IMR-90 (cell line): ENCODE data around the gene IP6K1. TPM values are rescaled to one million over a fixed set of nuclear protein-coding genes. Genes with fewer than 3 reads are reported as not detected.

Experiments
- ATAC-seq: fragments of 200-7000 bp; cut with Tn5 transposase; 2 replicates; pipeline ENCODE4 v1.9.1; 2020; ENCODE audit warnings: low read depth, mild to moderate bottlenecking, moderate library complexity
- BruUV-seq: library from RNA; stranded (reverse); fragments of 400-500 nt; replicated peaks from 2 replicates; lab custom pipeline; 2021; lab: Mats Ljungman, UMichigan
- CTCF ChIA-PET: fragments of 300-600 bp; formaldehyde crosslinking; extraction: SDS; loops from one replicate; lab custom pipeline; 2021; ENCODE audit warnings: antibody characterized with exemption; lab: Yijun Ruan, JAX
- POLR2A ChIA-PET: fragments of 300-600 bp; sonication (Branson Sonifier 250); formaldehyde crosslinking; loops from one replicate; lab custom pipeline; 2022; ENCODE audit warnings: antibody characterized with exemption; ENCODE audit not compliant: unreplicated experiment; lab: Charles Lee
- DNase-seq: peaks from one replicate; pipeline ENCODE4 v3.0.0; 2013
- H2AFZ ChIP-seq: replicated peaks from 2 replicates; pipeline ENCODE3; 2013; ENCODE audit warnings: low read length, mild to moderate bottlenecking; ENCODE audit not compliant: poor library complexity
- H2AK5ac ChIP-seq: 2 replicates; pipeline ENCODE4 v1.6.1; 2013; ENCODE audit warnings: low read depth, low read length, inconsistent platforms
- H2AK9ac ChIP-seq: replicated peaks from 2 replicates; pipeline ENCODE3; 2013; ENCODE audit warnings: mild to moderate bottlenecking, low read depth, low read length, moderate library complexity; ENCODE audit not compliant: poor library complexity
- H2BK120ac ChIP-seq: 2 replicates; pipeline ENCODE4 v1.6.1; 2013; ENCODE audit warnings: low read depth, low read length, inconsistent platforms
- H2BK15ac ChIP-seq: 3 replicates; pipeline ENCODE4 v1.6.1; 2013; ENCODE audit warnings: low read depth, low read length, inconsistent platforms
- H2BK20ac ChIP-seq: 2 replicates; pipeline ENCODE4 v1.6.1; 2013; ENCODE audit warnings: low read depth, mild to moderate bottlenecking, inconsistent platforms, low read length, moderate library complexity
- H2BK5ac ChIP-seq: 2 replicates; pipeline ENCODE4 v1.6.1; 2013; ENCODE audit warnings: mild to moderate bottlenecking, low read depth, low read length, inconsistent platforms; ENCODE audit not compliant: poor library complexity, severe bottlenecking
- H3K14ac ChIP-seq: replicated peaks from 2 replicates; pipeline ENCODE4 v1.6.1; 2013; ENCODE audit warnings: low read depth, low read length, inconsistent platforms
- H3K18ac ChIP-seq: 2 replicates; pipeline ENCODE4 v1.6.1; 2013; ENCODE audit warnings: low read depth, low read length, control low read depth
- H3K23ac ChIP-seq: 2 replicates; pipeline ENCODE4 v1.6.1; 2013; ENCODE audit warnings: low read depth, low read length, inconsistent platforms
- H3K27ac ChIP-seq: 2 replicates; pipeline ENCODE4 v1.5.1; 2013; ENCODE audit warnings: mild to moderate bottlenecking, control low read depth, low read length; ENCODE audit not compliant: insufficient read depth
- H3K27me3 ChIP-seq: 2 replicates; pipeline ENCODE4 v1.6.1; 2013; ENCODE audit warnings: low read length; ENCODE audit not compliant: control insufficient read depth, insufficient read depth
- H3K36me3 ChIP-seq: 2 replicates; pipeline ENCODE4 v1.6.1; 2013; ENCODE audit warnings: low read length, mixed read lengths; ENCODE audit not compliant: control insufficient read depth, insufficient read depth
- H3K4ac ChIP-seq: 2 replicates; pipeline ENCODE4 v1.6.1; 2013; ENCODE audit warnings: low read depth, low read length, inconsistent platforms
- H3K4me1 ChIP-seq: 2 replicates; pipeline ENCODE4 v1.6.1; 2013; ENCODE audit warnings: low read length, mixed read lengths; ENCODE audit not compliant: control insufficient read depth, insufficient read depth
- H3K4me2 ChIP-seq: 2 replicates; pipeline ENCODE4 v1.6.1; 2013; ENCODE audit warnings: low read depth, mild to moderate bottlenecking, control low read depth, low read length, moderate library complexity
- H3K4me3 ChIP-seq: 2 replicates; pipeline ENCODE4 v1.5.1; 2013; ENCODE audit warnings: low read depth, mild to moderate bottlenecking, control low read depth, low read length, moderate library complexity; ENCODE audit not compliant: insufficient read depth
- H3K56ac ChIP-seq: 2 replicates; pipeline ENCODE4 v1.6.1; 2013; ENCODE audit warnings: low read length, inconsistent platforms; ENCODE audit not compliant: insufficient read depth; ENCODE audit errors: extremely low read depth
- H3K79me1 ChIP-seq, 2 experiments: 2 replicates each; pipeline ENCODE4 v1.6.1; 2013; ENCODE audit warnings: low read length in 2 of 2, inconsistent platforms in 1 of 2, low read depth in 1 of 2
- H3K9ac ChIP-seq: 2 replicates; pipeline ENCODE4 v1.6.1; 2013; ENCODE audit warnings: low read depth, low read length, control low read depth
- H3K9me1 ChIP-seq: 2 replicates; pipeline ENCODE4 v1.6.1; 2013; ENCODE audit warnings: low read length, inconsistent platforms; ENCODE audit not compliant: insufficient read depth
- H3K9me3 ChIP-seq: 2 replicates; pipeline ENCODE4 v1.6.1; 2013; ENCODE audit warnings: low read length; ENCODE audit not compliant: control insufficient read depth, insufficient read depth
- H4K20me1 ChIP-seq: 2 replicates; pipeline ENCODE4 v1.6.1; 2013; ENCODE audit warnings: low read length, inconsistent platforms; ENCODE audit not compliant: insufficient read depth
- H4K5ac ChIP-seq: 2 replicates; pipeline ENCODE4 v1.6.1; 2013; ENCODE audit warnings: mild to moderate bottlenecking, low read depth, low read length, control low read depth
- H4K8ac ChIP-seq, 2 experiments: 2 replicates each; pipeline ENCODE4 v1.6.1; 2013; ENCODE audit warnings: low read depth in 2 of 2, low read length in 2 of 2, control low read depth in 1 of 2, inconsistent platforms in 1 of 2
- H4K91ac ChIP-seq: 2 replicates; pipeline ENCODE4 v1.6.1; 2013; ENCODE audit warnings: low read depth, low read length, inconsistent platforms; ENCODE audit not compliant: insufficient read depth
- CHD1 ChIP-seq: IDR thresholded peaks from 2 replicates; pipeline ENCODE4 v1.6.1; 2012; ENCODE audit warnings: low read depth, low read length, improper control_type of control experiment
- MXI1 ChIP-seq: IDR thresholded peaks from 2 replicates; pipeline ENCODE4 v1.6.1; 2012; ENCODE audit warnings: low read depth, mild to moderate bottlenecking, low read length, moderate library complexity, borderline replicate concordance
- WGBS, 2 experiments: methylation state at CpG; one replicate each; pipeline versions ENCODE4 v1.1.5 to v1.1.7; 2013; ENCODE audit warnings: missing lambda C conversion rate in 2 of 2; ENCODE audit not compliant: insufficient read length in 1 of 2; ENCODE audit errors: extremely low coverage in 2 of 2; 5-methylcytosine and 5-hydroxymethylcytosine counted together
- dilution Hi-C: fragments of 300-500 bp; cut with HindIII; formaldehyde crosslinking; loops from one replicate; pipeline ENCODE4 v1.14.3; 2018; ENCODE audit warnings: low sequenced_read_pairs; ENCODE audit not compliant: unreplicated experiment
- in situ Hi-C: fragments of 300-500 bp; cut with MboI; formaldehyde crosslinking; loops from 3 replicates; pipeline ENCODE4 v1.14.3; 2019; ENCODE audit warnings: low sequenced_read_pairs, inconsistent platforms, mixed read lengths
- intact Hi-C: fragments of 100-400 bp; cut with micrococcal nuclease; formaldehyde crosslinking; loops from 2 replicates; pipeline ENCODE4 v1.10.0; 2022
- polyA plus RNA-seq, 3 experiments: library from polyadenylated mRNA; depleted of rRNA; stranded (reverse); fragments of >200 nt; gene quantifications; 2 replicates each; pipeline ENCODE4 v1.2.3, GENCODE V29; 2012; ENCODE audit warnings: low replicate concordance in 1 of 3
- total RNA-seq: library from RNA; depleted of rRNA; stranded (reverse); fragments of >200 nt; gene quantifications from 2 replicates; pipeline ENCODE4 v1.2.3, GENCODE V29; 2012

Gene IP6K1
- total and polyA plus RNA-seq, 2 of the 4 experiments (the other 2 are of a cell fraction), result 28.3 to 28.7 TPM

- BruUV-seq, result no TSS peak
- Histone ChIP-seq H3K9me1 (peaks cover 18% of the 10 kb centered on the region), H2BK20ac (no peak overlapping the region), H3K14ac (no peak overlapping the region), H3K36me3 (peaks cover 49% of the 10 kb centered on the region), H3K4me3 (no peak overlapping the region), H3K9me3 (no peaks in the 10 kb centered on the region), H2BK120ac (no peak overlapping the region), H4K5ac (no peak overlapping the region), H3K4me1 (no peaks in the 10 kb centered on the region), H4K8ac (no peak overlapping the region), H3K79me1 (peaks cover 9 to 52% of the 10 kb centered on the region in 2 experiments), H2BK5ac (no peak overlapping the region), H3K18ac (no peak overlapping the region), H3K56ac (no peak overlapping the region), H2AFZ (no peak overlapping the region), H2AK9ac (no peak overlapping the region), H3K9ac (no peak overlapping the region), H3K27me3 (no peaks in the 10 kb centered on the region), H3K4me2 (no peak overlapping the region), H4K20me1 (peaks cover 16% of the 10 kb centered on the region; the same call in 1 of the 2 replicates), H4K91ac (no peak overlapping the region), H2BK15ac (no peak overlapping the region), H2AK5ac (no peak overlapping the region), H3K27ac (no peak overlapping the region), H3K4ac (no peak overlapping the region), H3K23ac (no peak overlapping the region)
- in situ Hi-C loops (no loop called here), intact Hi-C loops (no loop called here), dilution Hi-C loops (no loop called here)
- no peak for DNase-seq
- CTCF ChIA-PET, result no interaction called here
- POLR2A ChIA-PET, result no interaction called here
- no peak for ATAC-seq
- WGBS, 2 experiments, result no CpG with 5 or more reads among the region's 1 CpG
- no peak for TF ChIP-seq CHD1
- TF ChIP-seq MXI1, result no peak
Measured at GRCh38 chr3:49733551-49733950, 52.8 kb downstream of the IP6K1 start.
